GM19468 (cell line): ENCODE results near the gene ATL1.
"Not testable (repeated sequence)": the region's sequence is repeated elsewhere in the genome, so short reads cannot be mapped to it uniquely, and the experiment has no call there.

Experiments used
- ATAC-seq: cut with Tn5 transposase; IDR thresholded peaks from one replicate; pipeline ENCODE4 v1.9.1; 2021; ENCODE audit warnings: mild to moderate bottlenecking, moderate library complexity, moderate number of reproducible peaks; ENCODE audit not compliant: unreplicated experiment; ENCODE audit errors: extremely low read depth

ATL1 gene

DNA sequence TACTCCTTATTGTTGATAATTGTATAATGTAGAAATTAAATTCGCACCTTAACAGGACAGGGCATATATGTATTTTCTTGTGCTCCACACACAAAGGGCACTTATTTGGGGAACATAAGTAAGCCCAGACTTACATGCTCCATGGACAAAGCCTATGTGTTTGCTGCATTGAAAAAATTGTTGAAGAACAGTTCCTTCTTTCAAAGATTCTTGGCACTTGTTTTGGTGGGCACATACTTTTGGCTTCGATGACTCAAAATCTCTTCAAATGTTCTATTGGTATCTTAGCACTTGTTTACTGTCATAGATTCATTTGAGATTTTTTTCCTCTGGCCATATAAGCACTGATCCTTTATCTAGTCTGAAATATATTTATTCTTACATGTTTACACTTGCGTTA, 26.1 kb upstream of the ATL1 start:
- no peak for ATAC-seq

DNA sequence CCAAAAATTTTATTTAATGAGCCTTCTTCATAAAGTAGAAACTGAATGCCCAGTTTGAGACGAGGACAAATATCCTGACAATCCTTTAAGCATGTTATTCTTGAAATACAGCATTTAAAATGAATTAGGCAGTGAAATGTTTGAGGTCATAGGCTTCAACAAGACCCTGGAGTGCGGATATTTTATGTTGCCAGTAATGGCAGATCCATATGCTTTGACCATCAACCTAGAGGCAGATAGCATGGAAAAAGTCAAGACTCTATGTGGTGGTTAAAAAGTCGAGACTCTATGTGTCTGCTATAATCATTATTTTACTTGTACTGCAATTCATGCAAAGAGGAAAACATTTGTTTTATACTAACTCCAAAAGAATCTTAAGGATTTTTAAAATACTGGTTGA, 25.5 kb upstream of the ATL1 start:
- no peak for ATAC-seq

DNA sequence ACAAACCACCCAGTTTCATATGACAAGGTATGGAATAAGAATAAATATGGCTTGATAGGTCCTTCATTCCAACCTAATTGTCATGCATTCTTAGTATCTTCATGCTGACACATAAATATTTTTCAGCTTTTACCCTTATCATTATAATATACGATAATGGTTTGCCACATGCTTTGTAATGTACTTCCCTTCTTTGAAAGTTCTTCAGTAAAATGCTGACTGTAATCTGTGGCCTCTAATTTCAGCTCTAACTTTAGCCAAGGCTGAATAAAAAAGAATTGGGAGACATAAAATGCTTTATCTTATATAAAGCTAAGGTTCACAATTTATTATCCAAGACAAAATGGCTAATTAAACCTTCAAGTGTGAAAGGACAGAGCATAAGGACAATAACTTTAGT, 24.9 kb upstream of the ATL1 start:
- ATAC-seq, result no peak

DNA sequence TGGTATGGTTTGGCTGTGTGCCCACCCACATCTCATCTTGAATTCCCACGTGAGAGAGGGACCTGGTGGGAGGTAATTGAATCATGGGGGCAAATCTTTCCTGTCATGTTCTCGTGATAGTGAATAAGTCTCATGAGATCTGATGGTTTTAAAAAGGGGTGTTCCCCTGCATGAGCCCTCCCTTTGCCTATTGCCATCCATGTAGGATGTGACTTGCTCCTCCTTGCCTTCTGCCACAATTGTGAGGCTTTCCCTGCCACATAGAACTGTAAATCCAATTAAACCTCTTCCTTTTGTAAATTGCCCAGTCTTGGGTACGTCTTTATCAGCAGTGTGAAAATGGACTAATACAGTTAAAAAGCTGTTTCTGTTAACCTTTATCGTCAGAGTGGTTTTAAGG, 21.9 kb upstream of the ATL1 start:
- not testable (repeated sequence) for ATAC-seq

DNA sequence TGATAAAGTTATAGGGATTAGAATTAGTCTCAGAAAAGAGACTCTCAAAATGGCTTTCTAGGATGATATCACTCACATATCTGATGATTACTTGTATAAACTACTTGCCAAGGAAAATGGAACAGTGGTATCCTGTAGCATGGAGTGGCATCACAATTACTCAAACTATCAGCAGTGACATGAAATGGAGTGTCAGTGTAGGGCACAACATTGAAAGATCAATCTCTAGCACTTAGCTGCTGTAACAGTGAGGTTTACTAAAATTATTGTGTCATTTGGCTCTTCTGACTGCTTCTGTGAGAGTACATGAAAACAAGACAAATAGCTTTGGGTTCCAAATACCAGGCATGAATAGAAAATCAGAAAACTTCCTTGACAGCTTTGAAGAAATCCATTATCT, 20.9 kb upstream of the ATL1 start:
- ATAC-seq, result no peak

DNA sequence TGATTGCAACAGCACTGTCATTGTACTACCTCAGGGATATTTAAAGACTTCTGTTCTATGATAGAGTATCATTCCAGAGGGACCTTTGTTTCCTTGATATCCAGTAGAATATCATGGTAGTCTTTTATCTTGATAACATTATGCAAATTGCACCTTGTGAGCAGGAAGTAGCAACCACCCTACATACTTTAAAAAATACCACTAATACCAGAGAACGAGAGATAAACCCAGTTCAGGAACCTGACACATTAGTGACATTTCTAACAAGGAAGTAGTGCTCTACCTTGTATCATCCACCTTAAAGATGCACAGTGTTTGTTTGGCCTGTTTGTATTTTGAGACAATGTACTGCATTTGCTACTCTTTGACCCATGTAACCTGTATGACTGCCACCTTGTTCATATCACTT, 18.8 kb upstream of the ATL1 start:
- ATAC-seq, result no peak

DNA sequence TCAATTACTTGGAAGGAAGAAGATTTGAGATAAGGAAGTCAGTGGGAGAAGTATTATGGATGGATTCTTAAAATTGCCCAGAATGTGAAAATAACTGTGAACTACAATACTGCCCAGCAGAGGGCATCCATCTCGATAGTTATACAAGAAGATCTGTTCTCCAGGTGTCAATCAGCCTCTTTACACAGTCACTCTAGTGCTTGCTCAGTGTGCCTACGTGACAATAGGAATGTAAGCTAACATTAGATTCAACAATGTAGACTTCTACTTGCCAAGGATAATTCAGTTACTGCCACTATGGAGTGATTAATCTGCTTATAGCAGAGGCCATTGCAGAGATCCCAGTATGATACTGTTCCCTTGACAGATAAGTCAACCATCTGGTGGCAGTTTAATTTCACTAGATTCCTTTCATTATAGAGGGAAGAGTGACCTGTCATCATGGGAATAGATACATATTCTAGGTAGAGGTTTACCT, 17.0 kb upstream of the ATL1 start:
- peak; percentile 26 for ATAC-seq

DNA sequence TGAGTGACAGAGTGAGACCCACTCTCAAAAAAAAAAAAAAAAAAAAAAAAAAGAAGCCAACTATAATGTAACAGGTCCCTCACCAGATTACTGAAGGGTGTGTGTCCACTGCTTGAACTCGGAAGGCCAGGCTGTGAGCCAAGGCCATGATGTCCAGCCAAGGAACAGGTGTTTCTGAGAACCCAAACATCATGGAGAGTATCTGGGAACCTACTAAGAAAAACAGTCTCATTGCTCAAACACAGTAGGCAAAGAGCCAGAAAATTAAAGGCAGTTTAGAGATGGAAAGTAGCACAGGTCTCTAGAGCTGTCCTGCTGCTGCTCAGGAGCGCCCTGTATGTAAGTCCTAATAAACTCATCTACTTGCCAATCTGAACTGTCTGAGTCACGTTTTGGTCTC, 15.0 kb upstream of the ATL1 start:
- ATAC-seq, result no peak

DNA sequence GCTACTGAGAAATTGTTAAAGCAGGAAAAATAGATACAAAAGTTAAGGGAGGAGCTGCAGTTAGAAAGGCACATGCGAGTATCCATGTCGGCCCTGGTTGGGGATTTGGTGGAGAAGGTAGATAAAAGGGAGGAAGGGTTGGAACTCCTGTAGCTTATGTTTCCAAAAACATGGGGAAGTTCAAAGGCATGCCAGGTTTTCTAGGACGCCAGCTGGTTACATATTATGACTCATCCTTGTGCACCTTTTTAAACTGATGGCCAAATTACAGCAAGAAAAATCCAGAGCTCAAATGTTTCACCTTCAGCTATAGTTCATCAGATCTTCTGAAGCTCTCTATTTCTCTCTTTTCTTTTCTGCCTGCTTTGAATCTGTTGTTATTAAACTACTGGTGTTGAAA, 14.3 kb upstream of the ATL1 start:
- ATAC-seq, result no peak

DNA sequence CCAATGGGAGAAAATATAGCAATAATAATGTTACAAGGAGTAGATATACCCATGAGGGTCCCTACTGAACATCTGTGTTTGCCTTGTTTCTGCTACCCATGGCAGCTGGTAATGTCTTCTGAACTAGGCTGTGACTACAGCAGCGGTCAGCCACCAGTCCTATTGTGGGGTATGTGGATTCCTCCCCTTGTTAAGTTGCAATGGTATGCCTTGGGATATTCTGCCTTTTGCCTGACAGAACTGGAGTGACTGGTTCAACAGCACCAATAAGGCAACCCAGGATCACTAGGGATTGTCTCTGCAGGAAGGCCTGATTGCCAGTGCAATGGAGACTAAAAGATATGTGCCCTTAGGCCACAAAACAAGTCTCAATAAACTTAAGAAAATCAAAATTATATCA, 9.7 kb upstream of the ATL1 start:
- no peak for ATAC-seq

DNA sequence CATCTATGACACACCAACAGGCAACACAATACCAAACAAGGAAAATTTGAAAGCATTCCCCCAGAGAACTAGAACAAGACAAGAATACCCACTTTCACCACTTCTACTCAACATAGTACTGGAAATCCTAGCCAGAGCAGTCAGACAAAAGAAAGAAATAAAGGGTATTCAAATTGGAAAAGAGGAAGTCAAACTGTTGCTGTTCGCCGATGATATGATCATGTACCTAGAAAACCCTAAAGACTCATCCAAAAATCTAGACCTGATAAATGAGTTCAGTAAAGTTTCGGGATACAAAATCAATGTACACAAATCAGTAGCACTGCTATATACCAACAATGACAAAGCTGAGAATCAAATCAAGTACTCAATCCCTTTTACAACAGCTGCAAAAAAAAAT, 8.1 kb upstream of the ATL1 start:
- no peak for ATAC-seq

DNA sequence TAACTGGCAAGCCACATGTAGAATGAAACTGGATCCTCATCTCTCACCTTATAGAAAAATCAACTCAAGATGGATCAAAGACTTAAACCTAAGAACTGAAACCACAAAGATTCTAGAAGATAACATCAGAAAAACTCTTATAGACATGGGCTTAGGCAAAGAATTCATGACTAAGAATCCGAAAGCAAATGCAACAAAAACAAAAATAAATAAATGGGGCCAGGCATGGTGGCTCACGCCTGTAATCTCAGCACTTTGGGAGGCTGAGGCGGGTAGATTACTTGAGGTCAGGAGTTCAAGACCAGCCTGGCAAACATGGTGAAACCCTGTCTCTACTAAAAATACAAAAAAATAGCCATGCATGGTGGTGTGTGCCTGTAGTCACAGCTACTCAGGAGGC, 7.1 kb upstream of the ATL1 start:
- ATAC-seq, result not testable (repeated sequence)

DNA sequence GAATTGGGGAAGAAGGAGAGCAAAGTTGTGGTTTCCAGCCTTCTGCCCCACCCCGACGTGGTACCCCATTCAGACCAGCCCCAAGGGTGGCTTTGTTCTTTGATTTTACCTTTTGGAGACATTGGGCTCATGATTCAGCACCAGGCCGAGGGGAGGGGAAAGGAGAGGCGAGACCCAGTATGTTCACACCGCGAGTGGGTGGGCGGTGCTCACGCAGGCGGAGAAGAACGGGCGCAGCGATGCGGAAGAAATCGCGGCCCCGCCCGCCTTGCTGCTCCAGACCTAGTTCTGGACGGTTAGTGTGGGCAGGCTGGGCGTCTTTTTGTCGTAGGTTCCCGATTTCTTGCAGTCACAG, 963 bp downstream of the ATL1 start:
- no peak for ATAC-seq

DNA sequence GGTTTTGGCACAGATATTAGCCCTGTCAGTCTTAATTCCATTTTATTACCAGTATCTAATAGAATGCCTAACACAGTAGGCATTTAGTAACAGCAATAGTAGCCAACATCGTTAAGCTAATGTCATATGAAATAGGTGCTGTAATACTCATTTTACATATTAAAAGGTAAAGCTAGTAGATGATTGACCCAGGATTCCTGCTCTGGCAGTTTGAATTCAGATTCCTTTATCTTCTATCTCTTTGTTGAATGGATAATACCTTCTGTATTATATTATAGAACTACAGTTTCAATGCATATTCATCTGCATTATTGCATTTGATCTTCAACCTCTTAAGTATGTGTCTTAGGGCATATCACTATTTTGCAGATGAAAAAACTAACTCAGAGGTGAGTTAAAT, 2.9 kb downstream of the ATL1 start:
- no peak for ATAC-seq

DNA sequence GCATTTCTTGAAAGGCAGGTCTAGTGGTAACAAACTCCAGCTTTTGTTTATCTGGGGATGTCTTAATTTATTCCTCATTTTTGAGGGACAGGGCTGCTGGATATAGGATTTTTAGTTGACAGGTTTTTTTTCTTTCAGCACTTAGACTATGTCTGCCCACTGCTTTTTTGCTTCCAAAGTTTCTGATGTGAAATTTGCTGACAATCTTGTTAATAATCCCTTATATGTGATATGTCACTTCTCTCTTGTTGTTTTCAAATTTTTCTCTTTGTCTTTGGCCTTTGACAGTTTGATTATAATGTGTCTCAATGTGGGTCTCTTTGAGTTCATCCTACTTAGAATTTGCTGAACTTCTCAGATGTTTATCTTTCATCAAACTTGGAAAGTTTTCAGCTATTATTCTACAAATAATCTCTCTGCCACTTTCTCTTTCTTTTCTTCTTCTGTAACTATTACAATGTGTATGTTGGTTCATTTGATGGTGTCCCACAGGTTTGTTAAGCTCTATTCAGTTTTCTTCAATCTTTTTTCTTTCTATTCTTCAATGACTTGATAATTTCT, 9.8 kb downstream of the ATL1 start:
- ATAC-seq, result no peak

DNA sequence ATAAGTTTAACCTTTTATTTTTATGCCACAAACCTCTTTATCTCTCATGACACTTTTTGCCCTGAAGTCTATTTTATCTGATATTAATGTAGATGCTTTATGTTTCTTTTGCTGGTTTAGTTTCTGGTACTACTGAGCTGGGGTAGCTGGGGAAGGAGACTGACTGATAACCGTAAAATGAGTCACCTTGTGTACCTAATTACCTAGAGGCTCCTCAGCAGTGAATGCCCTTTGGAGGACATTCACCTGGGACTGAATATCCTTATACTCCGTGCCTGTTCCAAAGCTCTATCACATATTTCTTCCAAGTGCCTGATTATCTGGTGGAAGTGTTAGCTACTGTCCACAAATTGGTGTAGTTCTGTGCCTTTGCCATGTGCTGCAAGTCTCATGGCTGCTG, 13.9 kb downstream of the ATL1 start:
- no peak for ATAC-seq

DNA sequence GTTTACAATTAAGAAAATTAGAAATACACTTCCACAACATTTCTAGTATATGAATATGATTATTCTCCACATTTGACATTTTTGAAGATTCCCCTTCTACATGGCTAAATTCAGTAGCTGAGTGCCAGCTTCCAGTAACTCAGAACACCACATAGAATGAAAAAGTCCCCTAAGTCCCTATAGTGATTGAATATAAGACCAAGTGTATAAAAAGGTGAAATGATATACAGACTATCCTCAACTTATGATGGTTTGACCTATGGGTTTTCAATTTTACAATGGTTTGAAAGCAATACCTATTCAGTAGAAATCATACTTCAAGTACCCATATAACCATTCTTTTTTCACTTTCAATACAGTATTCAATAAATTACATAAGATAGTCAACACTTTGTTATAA, 15.8 kb downstream of the ATL1 start:
- no peak for ATAC-seq

DNA sequence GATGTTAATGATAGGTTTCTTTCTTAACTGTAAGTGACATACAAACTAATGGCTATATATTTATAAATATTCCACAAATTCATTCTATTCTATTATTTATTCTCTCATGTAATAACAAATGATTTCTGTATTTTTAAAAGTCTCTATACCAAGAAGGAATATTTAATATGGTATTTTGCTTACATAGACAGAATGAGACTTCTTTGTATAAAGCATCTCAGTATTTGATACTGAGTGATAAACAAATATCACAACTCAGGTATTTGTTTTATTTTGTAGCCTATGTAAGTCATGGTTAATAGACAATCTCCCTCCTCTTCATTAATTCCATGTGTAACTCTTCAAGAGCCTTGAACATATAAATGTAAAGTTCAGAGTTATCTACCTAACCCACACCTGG, 18.0 kb downstream of the ATL1 start:
- ATAC-seq, result no peak

DNA sequence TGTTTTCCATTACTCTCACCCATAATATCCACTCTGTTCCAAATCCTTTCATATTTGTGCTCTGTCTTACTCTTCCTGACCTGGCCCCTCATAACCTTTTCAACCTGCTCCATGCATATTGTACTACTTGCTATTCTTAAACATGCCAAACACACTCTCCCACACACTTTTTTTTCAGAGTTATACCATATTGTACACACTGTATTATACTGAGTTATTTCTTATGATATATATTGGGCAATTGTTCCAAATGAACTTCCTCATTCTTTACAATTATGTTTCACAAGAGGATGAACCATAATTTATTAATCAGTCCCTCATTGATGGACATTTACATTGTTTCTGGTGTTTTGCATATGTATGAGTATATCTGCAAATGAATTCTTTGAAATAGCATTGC, 18.5 kb downstream of the ATL1 start:
- ATAC-seq, result no peak

DNA sequence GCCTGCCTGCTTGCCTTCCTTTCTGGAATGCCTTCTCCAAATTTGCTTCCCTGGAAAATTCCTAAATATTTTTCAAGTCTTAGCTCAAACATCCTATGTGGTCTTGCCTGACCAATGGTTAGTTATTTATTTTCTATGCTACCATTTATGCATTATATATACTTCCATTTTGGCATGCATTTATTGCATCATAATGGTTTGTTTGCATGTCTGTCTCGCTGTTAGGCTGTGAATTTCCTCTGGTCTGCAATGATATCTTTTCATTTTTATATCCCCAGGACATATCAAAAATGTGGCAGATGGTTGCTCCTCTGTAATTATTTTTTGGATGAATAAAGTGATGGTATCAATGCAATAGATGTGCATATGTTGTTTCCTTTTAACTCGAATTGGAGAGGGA, 30.5 kb downstream of the ATL1 start:
- no peak for ATAC-seq

DNA sequence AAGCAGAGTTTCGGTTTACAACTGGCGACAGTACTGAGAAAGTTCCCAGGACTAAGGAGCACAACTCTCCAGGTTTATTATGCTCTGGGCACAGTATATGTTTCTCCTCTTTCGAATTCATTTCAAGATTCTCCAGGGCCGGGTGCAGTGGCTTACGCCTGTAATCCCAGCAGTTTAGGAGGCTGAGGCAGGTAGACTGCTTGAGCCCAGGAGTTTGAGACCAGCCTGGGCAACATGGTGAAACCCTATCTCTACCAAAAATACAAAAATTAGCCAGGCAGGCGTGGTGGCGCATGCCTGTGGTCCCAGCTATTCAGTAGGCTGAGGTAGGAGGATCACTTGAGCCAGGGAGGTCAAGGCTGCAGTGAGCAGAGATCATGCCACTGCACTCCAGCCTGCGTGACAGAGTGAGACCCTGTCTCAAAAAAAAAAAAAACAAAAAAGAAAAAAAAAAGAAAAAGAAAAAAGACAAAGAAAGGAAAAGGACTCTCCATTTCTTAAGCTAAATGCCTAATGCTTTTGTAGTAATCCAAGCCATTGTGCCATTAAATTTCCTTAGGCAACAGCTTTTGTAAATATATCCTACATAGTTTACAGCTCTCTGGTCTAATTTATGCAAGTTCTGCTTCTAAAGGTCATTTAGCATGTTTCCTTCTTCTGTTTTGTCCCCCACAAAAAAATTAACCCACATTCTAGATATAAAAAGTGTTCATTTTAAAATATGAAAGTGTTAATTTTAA, 34.8 kb downstream of the ATL1 start:
- no peak for ATAC-seq

DNA sequence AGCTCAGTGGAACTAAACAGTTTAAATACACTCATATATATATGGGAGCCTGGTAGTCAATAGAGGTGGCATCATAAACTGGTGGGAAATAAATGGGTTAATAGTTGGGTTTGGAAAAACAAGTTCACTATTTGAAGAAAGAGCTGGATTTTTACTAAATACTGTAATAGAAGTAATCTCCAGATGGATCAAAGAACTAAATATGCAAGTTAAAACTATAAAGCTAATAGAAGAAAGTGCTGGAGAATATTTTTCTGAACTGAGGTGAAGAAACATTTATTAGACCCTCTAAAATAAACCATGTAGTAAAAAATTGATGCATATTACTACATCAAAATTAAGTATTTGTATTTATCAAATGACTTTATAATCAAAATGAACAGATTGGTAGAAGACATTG, 38.8 kb downstream of the ATL1 start:
- no peak for ATAC-seq
